ENCODE measurements around the gene SLC16A9. TPM values are rescaled to one million over a fixed set of nuclear protein-coding genes. Genes with fewer than 3 reads are reported as not detected.

Gene SLC16A9
- total and polyA plus RNA-seq, 12 donors = 129 to 382 (median 189) TPM

GRCh38 chr10:59724098-59724938 is 14.7 kb upstream of the SLC16A9 start:
- Histone ChIP-seq H3K27ac (no peak overlapping the region), H3K4me1 (replicated peaks in 1 of 2) (peaks cover 0 to 7% of the 10 kb centered on the region in 2 donors), H3K4me3 (no peak overlapping the region), H3K9me3 (replicated peaks in 1 of 3) (no peaks in the 10 kb centered on the region), H3K36me3 (replicated peaks in 1 of 2) (no peaks in the 10 kb centered on the region), H3K27me3 (no peaks in the 10 kb centered on the region)
- DNase-seq = no peak
- TF ChIP-seq CTCF (IDR thresholded peaks at IDR 0.05) (no peak), POLR2A (IDR thresholded peaks at IDR 0.05) (no peak)
- intact Hi-C loops (cut with DNase I) = no loop called here
- WGBS, 4 donors = 76 to 96% (median 85%) methylated on average over 2 to 3 of the region's 3 CpGs

GRCh38 chr10:59720377-59720776 is 10.7 kb upstream of the SLC16A9 start:
- no peak for DNase-seq
- Histone ChIP-seq H3K27me3 (no peaks in the 10 kb centered on the region), H3K4me1 (replicated peaks in 1 of 2) (no peaks in the 10 kb centered on the region), H3K4me3 (no peak overlapping the region), H3K27ac (no peak overlapping the region), H3K36me3 (replicated peaks in 1 of 2) (no peaks in the 10 kb centered on the region), H3K9me3 (replicated peaks in 1 of 3) (no peaks in the 10 kb centered on the region)
- TF ChIP-seq CTCF (IDR thresholded peaks at IDR 0.05) = no peak
- no peak for TF ChIP-seq POLR2A (IDR thresholded peaks at IDR 0.05)
- intact Hi-C loops (cut with DNase I) = no loop called here

GRCh38 chr10:59719374-59719773 is 9.7 kb upstream of the SLC16A9 start:
- no peaks in the 10 kb centered on the region for H3K9me3 ChIP-seq (replicated peaks in 1 of 3)
- no peak overlapping the region for H3K27ac ChIP-seq
- H3K36me3 ChIP-seq (replicated peaks in 1 of 2) = no peaks in the 10 kb centered on the region
- WGBS, 4 donors = 51 to 80% (median 71%) methylated on average over 2 of the region's 2 CpGs
- H3K4me1 ChIP-seq (replicated peaks in 1 of 2) = no peaks in the 10 kb centered on the region
- H3K27me3 ChIP-seq = no peaks in the 10 kb centered on the region
- no peak for DNase-seq
- intact Hi-C loops (cut with DNase I) = no loop called here
- no peak overlapping the region for H3K4me3 ChIP-seq
- TF ChIP-seq POLR2A (IDR thresholded peaks at IDR 0.05) (no peak), CTCF (IDR thresholded peaks at IDR 0.05) (peak in 1 of 6 experiments; percentile 11)

GRCh38 chr10:59718257-59718656 is 8.6 kb upstream of the SLC16A9 start:
- DNase-seq = no peak
- Histone ChIP-seq H3K9me3 (replicated peaks in 1 of 3) (no peaks in the 10 kb centered on the region), H3K27me3 (no peaks in the 10 kb centered on the region), H3K36me3 (replicated peaks in 1 of 2) (no peaks in the 10 kb centered on the region), H3K4me1 (replicated peaks in 1 of 2) (no peaks in the 10 kb centered on the region), H3K4me3 (no peak overlapping the region), H3K27ac (no peak overlapping the region)
- TF ChIP-seq POLR2A (IDR thresholded peaks at IDR 0.05) (no peak), CTCF (IDR thresholded peaks at IDR 0.05) (no peak)
- WGBS, 4 donors = 85 to 92% (median 89%) methylated on average over 2 of the region's 2 CpGs
- intact Hi-C loops (cut with DNase I) = no loop called here
